Nephron (organoid): ENCODE results near the gene PIGL.

Experiments
- H3K27ac Mint-ChIP-seq, 3 experiments: 2 replicates each; pipeline ENCODE4 v1.8.0; 2020; ENCODE audit warnings: mixed read lengths in 3 of 3, mild to moderate bottlenecking in 2 of 3, moderate library complexity in 1 of 3
- H3K27me3 Mint-ChIP-seq: 2 replicates; pipeline ENCODE4 v1.8.0; 2021; ENCODE audit warnings: low read depth, mild to moderate bottlenecking, moderate library complexity, mixed read lengths
- H3K36me3 Mint-ChIP-seq: 2 replicates; pipeline ENCODE4 v1.8.0; 2020; ENCODE audit warnings: low read depth, mixed read lengths
- H3K4me1 Mint-ChIP-seq: 2 replicates; pipeline ENCODE4 v1.8.0; 2020; ENCODE audit warnings: mixed read lengths
- H3K4me3 Mint-ChIP-seq, 3 experiments: 2 replicates each; pipeline ENCODE4 v1.8.0; 2020; ENCODE audit warnings: mild to moderate bottlenecking in 3 of 3, mixed read lengths in 3 of 3, moderate library complexity in 2 of 3
- H3K9me3 Mint-ChIP-seq: 2 replicates; pipeline ENCODE4 v1.8.0; 2020; ENCODE audit warnings: mixed read lengths
- TF ChIP-seq, protein P1 (sequence below), 3 experiments: fragments of 200-600 bp; sonication (generic); IDR thresholded peaks; one replicate each; pipeline ENCODE4 v1.5.0; 2021; ENCODE audit warnings: antibody characterized with exemption in 3 of 3; ENCODE audit not compliant: unreplicated experiment in 3 of 3

Gene PIGL

DNA sequence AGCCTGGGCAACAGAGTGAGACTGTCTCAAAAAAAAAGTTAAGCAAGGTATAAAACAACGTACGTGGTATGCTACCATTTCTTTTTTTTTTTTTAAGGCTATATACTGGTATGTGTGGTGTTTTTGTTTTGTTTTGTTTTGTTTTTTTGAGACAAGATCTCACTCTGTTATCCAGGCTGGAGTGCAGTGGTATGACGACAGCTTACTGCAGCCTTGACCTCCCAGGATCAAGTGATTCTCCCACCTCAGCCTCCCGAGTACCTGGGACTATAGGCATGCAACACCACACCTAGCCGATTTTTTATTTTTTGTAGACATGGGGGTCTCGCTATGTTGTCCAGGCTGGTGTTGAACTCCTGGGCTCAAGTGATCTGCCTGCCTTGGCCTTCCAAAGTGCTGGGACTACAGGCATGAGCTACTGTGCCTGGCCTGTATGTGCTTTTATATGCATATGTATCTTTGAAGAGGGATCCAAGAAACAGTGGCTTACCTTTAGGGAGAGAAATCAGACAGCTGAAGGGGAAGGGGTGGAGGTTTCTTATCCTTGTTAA, 129.8 kb downstream of the PIGL start:
- H3K4me1 Mint-ChIP-seq, result peaks cover 2% of the 10 kb centered on the region
- no peak overlapping the region for H3K27ac Mint-ChIP-seq
- TF ChIP-seq, protein P1, sequence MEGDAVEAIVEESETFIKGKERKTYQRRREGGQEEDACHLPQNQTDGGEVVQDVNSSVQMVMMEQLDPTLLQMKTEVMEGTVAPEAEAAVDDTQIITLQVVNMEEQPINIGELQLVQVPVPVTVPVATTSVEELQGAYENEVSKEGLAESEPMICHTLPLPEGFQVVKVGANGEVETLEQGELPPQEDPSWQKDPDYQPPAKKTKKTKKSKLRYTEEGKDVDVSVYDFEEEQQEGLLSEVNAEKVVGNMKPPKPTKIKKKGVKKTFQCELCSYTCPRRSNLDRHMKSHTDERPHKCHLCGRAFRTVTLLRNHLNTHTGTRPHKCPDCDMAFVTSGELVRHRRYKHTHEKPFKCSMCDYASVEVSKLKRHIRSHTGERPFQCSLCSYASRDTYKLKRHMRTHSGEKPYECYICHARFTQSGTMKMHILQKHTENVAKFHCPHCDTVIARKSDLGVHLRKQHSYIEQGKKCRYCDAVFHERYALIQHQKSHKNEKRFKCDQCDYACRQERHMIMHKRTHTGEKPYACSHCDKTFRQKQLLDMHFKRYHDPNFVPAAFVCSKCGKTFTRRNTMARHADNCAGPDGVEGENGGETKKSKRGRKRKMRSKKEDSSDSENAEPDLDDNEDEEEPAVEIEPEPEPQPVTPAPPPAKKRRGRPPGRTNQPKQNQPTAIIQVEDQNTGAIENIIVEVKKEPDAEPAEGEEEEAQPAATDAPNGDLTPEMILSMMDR (IDR thresholded peaks at IDR 0.05; ENCODE audit: unreplicated experiment in 3 of 3), result no peak
- no peaks in the 10 kb centered on the region for H3K27me3 Mint-ChIP-seq
- peaks cover 47% of the 10 kb centered on the region for H3K36me3 Mint-ChIP-seq
- no peaks in the 10 kb centered on the region for H3K9me3 Mint-ChIP-seq
- no peak overlapping the region for H3K4me3 Mint-ChIP-seq

DNA sequence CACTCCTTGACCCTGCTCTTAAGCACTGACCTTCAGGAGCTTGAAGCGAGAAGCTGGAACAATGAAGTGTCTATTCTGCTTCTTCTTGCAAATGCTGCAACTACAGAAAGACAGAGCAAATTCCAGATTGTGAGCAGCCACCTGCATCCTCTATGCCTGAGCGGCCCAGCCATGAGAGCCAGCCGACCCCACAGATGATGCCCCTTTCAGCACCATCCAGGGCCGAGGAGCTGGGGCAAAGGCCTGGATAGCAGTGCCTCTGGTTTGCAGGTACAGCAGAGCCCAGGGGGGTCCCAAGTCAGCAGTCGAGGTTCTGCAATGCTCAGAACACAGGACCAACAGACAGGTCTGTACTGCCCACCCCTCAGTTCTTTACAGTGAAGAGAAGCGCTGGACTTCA, 131.6 kb downstream of the PIGL start:
- no peaks in the 10 kb centered on the region for H3K9me3 Mint-ChIP-seq
- peaks cover 7% of the 10 kb centered on the region for H3K27me3 Mint-ChIP-seq
- H3K4me3 Mint-ChIP-seq, result no peak overlapping the region
- TF ChIP-seq, protein P1 (IDR thresholded peaks at IDR 0.05; ENCODE audit: unreplicated experiment in 3 of 3), result no peak
- H3K36me3 Mint-ChIP-seq, result peaks cover 35% of the 10 kb centered on the region
- H3K27ac Mint-ChIP-seq, result peak overlapping the region in 2 of 3 experiments; percentile 29 to 53
- peaks cover 10% of the 10 kb centered on the region for H3K4me1 Mint-ChIP-seq

DNA sequence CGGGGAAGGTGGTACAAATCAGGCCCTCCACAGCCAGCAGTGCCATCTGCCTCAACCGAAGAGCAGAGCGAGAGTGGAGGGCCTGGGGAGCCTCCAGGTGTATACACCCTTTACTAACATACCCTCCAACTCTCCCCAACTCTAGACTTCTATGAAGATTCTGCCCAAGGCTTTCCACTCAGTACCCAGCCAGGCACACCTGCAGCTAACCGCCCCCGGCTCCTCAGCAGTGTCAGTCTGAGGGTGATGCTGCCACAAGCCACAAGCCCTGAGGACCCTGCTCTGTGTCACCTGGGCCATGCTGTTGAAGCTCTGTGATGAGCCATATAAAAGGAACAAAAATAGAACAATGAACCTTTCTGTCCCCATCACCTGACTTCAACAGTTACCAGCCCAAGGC, 132.4 kb downstream of the PIGL start:
- TF ChIP-seq, protein P1 (IDR thresholded peaks at IDR 0.05; ENCODE audit: unreplicated experiment in 3 of 3), result no peak
- no peaks in the 10 kb centered on the region for H3K9me3 Mint-ChIP-seq
- H3K27ac Mint-ChIP-seq, result peak overlapping the region in 1 of 3 experiments; percentile 66
- H3K36me3 Mint-ChIP-seq, result peaks cover 26% of the 10 kb centered on the region
- H3K4me3 Mint-ChIP-seq, result no peak overlapping the region
- H3K4me1 Mint-ChIP-seq, result peaks cover 10% of the 10 kb centered on the region
- H3K27me3 Mint-ChIP-seq, result peaks cover 7% of the 10 kb centered on the region

DNA sequence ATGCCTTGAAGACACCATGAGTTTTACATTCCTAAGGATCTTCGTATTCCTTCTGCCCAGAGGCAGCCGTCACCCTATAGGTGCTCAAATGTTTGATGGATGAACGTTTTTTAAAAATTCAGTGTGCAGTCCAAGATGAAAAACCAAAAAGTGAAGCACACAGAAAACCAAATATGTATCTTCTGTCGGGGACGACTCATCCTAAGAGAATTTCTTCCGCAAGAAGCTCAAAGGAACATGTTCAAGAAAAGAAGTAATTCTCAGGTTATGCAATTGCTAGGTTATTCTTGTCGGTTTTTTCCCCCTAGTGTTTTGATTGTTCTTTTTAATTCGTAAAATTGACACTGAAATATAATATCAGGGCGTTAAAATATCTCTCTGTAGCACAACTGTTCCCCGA, 134.8 kb downstream of the PIGL start:
- Mint-ChIP-seq H3K27me3 (peaks cover 7% of the 10 kb centered on the region), H3K9me3 (no peaks in the 10 kb centered on the region), H3K4me3 (peak overlapping the region; percentile 89 to 96 (median 91)), H3K4me1 (peaks cover 10% of the 10 kb centered on the region), H3K36me3 (peaks cover 19% of the 10 kb centered on the region), H3K27ac (peak overlapping the region; percentile 65 to 92 (median 83))
- TF ChIP-seq, protein P1 (IDR thresholded peaks at IDR 0.05; ENCODE audit: unreplicated experiment in 3 of 3), result no peak

DNA sequence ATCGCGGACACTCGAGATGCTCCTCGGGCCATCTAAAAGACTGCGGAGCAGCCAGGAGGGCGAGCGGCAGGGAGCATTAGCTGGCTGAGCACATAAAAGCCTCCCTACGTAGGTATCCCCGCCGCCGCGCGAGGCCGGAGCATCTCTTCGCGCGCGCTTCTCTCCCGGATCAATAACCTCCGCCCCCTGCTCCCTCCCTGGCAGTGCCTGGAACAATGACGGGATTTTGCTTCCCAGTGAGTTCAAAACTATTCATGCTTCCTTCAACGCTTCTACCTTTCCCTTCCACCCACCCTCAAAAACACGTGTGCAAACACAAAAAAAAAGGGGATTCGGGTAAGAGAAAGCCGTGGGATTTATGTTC, 135.3 kb downstream of the PIGL start:
- Mint-ChIP-seq H3K9me3 (no peaks in the 10 kb centered on the region), H3K4me3 (peak overlapping the region; percentile 89 to 96 (median 91)), H3K36me3 (peaks cover 15% of the 10 kb centered on the region), H3K27ac (peak overlapping the region; percentile 65 to 92 (median 83)), H3K4me1 (peaks cover 10% of the 10 kb centered on the region), H3K27me3 (peaks cover 7% of the 10 kb centered on the region)
- TF ChIP-seq, protein P1 (IDR thresholded peaks at IDR 0.05; ENCODE audit: unreplicated experiment in 3 of 3), result no peak

DNA sequence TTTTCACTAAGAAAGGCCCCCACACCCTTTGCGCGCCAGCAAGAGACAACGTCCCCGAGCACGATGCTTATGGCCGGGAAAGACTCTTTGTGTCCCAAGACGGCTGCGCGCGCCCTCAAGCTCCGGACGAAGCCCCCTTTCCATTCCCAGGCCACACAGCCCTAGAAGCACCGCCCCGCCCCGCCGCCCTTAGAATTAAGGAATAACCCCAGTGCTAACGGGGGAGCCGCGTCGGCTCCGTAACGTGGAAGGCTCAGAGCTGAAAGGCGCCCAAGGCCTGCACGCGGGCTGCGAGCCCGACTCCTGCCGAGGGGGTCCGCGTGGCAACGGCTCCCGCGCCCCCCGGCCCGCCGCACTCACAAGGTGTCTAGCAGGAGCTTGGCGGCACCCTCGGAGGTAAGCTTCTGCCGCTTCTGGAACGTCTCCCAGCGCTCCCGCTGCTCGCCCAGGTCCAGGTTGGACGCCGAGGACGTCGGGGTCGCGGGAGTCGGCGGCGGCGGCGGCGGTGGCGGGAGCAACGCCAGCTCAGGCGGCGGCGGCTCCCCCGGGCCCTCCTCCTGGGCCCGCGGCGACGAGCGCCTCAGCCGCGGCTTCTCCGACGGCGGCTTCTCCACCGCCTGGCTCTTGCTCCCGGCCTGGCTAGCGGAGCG, 135.8 kb downstream of the PIGL start:
- peaks cover 10% of the 10 kb centered on the region for H3K4me1 Mint-ChIP-seq
- peaks cover 7% of the 10 kb centered on the region for H3K27me3 Mint-ChIP-seq
- peak overlapping the region; percentile 65 to 92 (median 83) for H3K27ac Mint-ChIP-seq
- peaks cover 11% of the 10 kb centered on the region for H3K36me3 Mint-ChIP-seq
- TF ChIP-seq, protein P1 (IDR thresholded peaks at IDR 0.05; ENCODE audit: unreplicated experiment in 3 of 3), result no peak
- peak overlapping the region; percentile 89 to 96 (median 91) for H3K4me3 Mint-ChIP-seq
- no peaks in the 10 kb centered on the region for H3K9me3 Mint-ChIP-seq
